ENCODE measurements around the gene DDIT3.

DNA sequence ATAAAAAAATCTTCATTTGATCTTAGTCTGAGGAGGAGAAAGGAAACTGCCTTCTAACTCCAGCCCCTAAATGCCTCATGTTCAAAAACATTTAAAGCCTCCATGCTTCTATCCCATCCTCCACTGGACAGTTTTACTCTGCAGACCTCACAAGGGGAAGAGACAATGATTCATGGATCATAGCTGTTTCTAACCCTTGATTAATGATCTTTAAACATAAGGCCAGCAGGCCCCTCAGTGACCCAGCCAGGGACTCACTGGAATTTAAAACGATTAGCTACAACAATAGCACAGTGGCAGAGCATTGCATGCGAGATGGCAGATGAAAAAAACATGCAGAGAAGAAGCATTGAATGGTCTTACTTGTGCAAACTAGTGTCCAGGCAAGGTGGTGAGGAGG is 20.7 kb upstream of the DDIT3 start:
- TF ChIP-seq, protein P1, sequence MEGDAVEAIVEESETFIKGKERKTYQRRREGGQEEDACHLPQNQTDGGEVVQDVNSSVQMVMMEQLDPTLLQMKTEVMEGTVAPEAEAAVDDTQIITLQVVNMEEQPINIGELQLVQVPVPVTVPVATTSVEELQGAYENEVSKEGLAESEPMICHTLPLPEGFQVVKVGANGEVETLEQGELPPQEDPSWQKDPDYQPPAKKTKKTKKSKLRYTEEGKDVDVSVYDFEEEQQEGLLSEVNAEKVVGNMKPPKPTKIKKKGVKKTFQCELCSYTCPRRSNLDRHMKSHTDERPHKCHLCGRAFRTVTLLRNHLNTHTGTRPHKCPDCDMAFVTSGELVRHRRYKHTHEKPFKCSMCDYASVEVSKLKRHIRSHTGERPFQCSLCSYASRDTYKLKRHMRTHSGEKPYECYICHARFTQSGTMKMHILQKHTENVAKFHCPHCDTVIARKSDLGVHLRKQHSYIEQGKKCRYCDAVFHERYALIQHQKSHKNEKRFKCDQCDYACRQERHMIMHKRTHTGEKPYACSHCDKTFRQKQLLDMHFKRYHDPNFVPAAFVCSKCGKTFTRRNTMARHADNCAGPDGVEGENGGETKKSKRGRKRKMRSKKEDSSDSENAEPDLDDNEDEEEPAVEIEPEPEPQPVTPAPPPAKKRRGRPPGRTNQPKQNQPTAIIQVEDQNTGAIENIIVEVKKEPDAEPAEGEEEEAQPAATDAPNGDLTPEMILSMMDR (IDR thresholded peaks at IDR 0.05 in 2 of 3, conservative IDR thresholded peaks at IDR 0.05 in 1 of 3; ENCODE audit: borderline replicate concordance in 1 of 3, insufficient read depth in 1 of 3, low read depth in 2 of 3, low read length in 2 of 3), result no peak
- TF ChIP-seq TCF7L2 (IDR thresholded peaks at IDR 0.05; ENCODE audit: borderline replicate concordance, extremely low read depth, insufficient read depth, insufficient read length) (no peak), ZFX (IDR thresholded peaks at IDR 0.05) (no peak), FOSL1 (IDR thresholded peaks at IDR 0.05; ENCODE audit: low read depth) (no peak), EZH2phosphoT487 (IDR thresholded peaks at IDR 0.05; ENCODE audit: borderline replicate concordance) (no peak), SIN3A (IDR thresholded peaks at IDR 0.05; ENCODE audit: low read depth) (no peak), EZH2 (IDR thresholded peaks at IDR 0.05) (no peak), REST (IDR thresholded peaks at IDR 0.05; ENCODE audit: low read depth) (no peak), POLR2AphosphoS5 (IDR thresholded peaks at IDR 0.05; ENCODE audit: low read depth, low read length) (no peak), ELF1 (IDR thresholded peaks at IDR 0.05; ENCODE audit: borderline replicate concordance, low read depth) (no peak), RAD21 (IDR thresholded peaks at IDR 0.05; ENCODE audit: low read depth) (no peak), YY1 (IDR thresholded peaks at IDR 0.05; ENCODE audit: extremely low read depth, insufficient replicate concordance, low read depth, low read length) (no peak)
- TF ChIP-seq, protein P2, sequence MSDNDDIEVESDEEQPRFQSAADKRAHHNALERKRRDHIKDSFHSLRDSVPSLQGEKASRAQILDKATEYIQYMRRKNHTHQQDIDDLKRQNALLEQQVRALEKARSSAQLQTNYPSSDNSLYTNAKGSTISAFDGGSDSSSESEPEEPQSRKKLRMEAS (IDR thresholded peaks at IDR 0.05), result no peak
- TF ChIP-seq, protein P3, sequence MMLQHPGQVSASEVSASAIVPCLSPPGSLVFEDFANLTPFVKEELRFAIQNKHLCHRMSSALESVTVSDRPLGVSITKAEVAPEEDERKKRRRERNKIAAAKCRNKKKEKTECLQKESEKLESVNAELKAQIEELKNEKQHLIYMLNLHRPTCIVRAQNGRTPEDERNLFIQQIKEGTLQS (IDR thresholded peaks at IDR 0.05), result no peak

Measured in HCT116 (cell line).